SU-DHL-6 (cell line): ENCODE data around the gene GBA2.

Experiments used
- H2AFZ ChIP-seq: fragments of 200-600 bp; sonication (generic); 2 replicates; pipeline ENCODE4 v1.6.1; 2014; ENCODE audit warnings: low read depth, mild to moderate bottlenecking, moderate library complexity, mixed read lengths, antibody characterized with exemption, low read length; ENCODE audit not compliant: severe bottlenecking
- H3F3A ChIP-seq: fragments of 200-600 bp; shearing (Covaris generic); 2 replicates; pipeline ENCODE4 v1.6.0; 2016; ENCODE audit warnings: antibody characterized with exemption, mild to moderate bottlenecking; ENCODE audit not compliant: insufficient read depth
- H3K27ac ChIP-seq: fragments of 200-600 bp; sonication (generic); 2 replicates; pipeline ENCODE4 v1.5.1; 2016; ENCODE audit warnings: low read depth, mild to moderate bottlenecking, low read length, moderate library complexity, mixed read lengths
- H3K27me3 ChIP-seq: fragments of 200-600 bp; sonication (generic), shearing (Covaris generic); 2 replicates; pipeline ENCODE4 v1.6.0; 2014; ENCODE audit warnings: mild to moderate bottlenecking, low read length
- H3K36me3 ChIP-seq: fragments of 200-600 bp; sonication (generic); 2 replicates; pipeline ENCODE4 v1.6.1; 2014; ENCODE audit warnings: mild to moderate bottlenecking, low read length, mixed read lengths
- H3K4me2 ChIP-seq: fragments of 300-600, 200-600 bp; shearing (Covaris generic), sonication (generic); 2 replicates; pipeline ENCODE4 v1.6.0; 2014; ENCODE audit warnings: low read length, low read depth, mild to moderate bottlenecking; ENCODE audit not compliant: poor library complexity, severe bottlenecking
- H3K4me3 ChIP-seq: fragments of 200-600 bp; sonication (generic); 2 replicates; pipeline ENCODE4 v1.5.1; 2014; ENCODE audit warnings: antibody characterized with exemption, low read length, mild to moderate bottlenecking, mixed read lengths; ENCODE audit not compliant: insufficient read depth, poor library complexity, severe bottlenecking
- H3K79me2 ChIP-seq: fragments of 200-600 bp; sonication (generic); 2 replicates; pipeline ENCODE4 v1.6.1; 2014; ENCODE audit warnings: mild to moderate bottlenecking, low read length, moderate library complexity; ENCODE audit not compliant: insufficient read depth
- H3K9ac ChIP-seq: fragments of 200-600 bp; sonication (generic); 2 replicates; pipeline ENCODE4 v1.7.0; 2014; ENCODE audit warnings: mild to moderate bottlenecking, low read length
- H3K9me2 ChIP-seq: fragments of 200-600 bp; sonication (generic); replicated peaks from 2 replicates; pipeline ENCODE4 v1.6.1; 2014; ENCODE audit warnings: low read length; ENCODE audit not compliant: insufficient read depth
- H3K9me3 ChIP-seq: fragments of 200-600 bp; sonication (generic); 2 replicates; pipeline ENCODE4 v1.6.1; 2014; ENCODE audit warnings: low read length, mixed read lengths; ENCODE audit not compliant: insufficient read depth
- H4K20me1 ChIP-seq: fragments of 200-600 bp; sonication (generic); 2 replicates; pipeline ENCODE4 v1.6.1; 2014; ENCODE audit warnings: low read depth, mild to moderate bottlenecking, antibody characterized with exemption, low read length, moderate library complexity, mixed read lengths
- EZH2phosphoT487 ChIP-seq: fragments of 200-600 bp; sonication (generic), shearing (Covaris generic); conservative IDR thresholded peaks from 2 replicates; pipeline ENCODE4 v1.6.1; 2018; ENCODE audit warnings: mild to moderate bottlenecking, antibody characterized with exemption, low read length, moderate library complexity, mixed read lengths
- TF ChIP-seq, protein P1 (sequence below): fragments of 200-600 bp; sonication (generic); IDR thresholded peaks from one replicate; pipeline ENCODE4 v1.5.1; 2017; ENCODE audit warnings: antibody characterized with exemption, mild to moderate bottlenecking, low read length, moderate library complexity; ENCODE audit not compliant: insufficient read depth, poor library complexity, severe bottlenecking

The GBA2 gene

DNA sequence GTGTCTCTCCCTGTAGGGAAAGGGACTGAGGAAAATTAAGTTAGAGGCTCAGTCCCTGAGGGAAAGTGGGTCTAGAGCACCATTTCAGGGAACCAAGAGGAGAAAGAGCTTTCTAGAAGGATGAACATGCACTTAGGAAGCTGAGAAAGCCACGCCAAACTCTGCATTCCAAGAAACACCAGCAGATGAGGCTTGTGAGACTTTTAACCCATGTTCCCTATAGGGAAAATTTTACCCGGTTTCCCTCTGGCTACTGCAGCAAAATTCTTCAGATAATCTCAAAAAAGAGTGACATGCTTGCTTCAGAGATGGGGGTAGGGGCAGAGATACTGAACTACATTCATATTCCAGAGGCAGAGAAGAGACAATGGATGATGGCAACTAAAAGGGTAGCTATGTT, 25.6 kb downstream of the GBA2 start:
- H3F3A ChIP-seq = no peaks in the 10 kb centered on the region

DNA sequence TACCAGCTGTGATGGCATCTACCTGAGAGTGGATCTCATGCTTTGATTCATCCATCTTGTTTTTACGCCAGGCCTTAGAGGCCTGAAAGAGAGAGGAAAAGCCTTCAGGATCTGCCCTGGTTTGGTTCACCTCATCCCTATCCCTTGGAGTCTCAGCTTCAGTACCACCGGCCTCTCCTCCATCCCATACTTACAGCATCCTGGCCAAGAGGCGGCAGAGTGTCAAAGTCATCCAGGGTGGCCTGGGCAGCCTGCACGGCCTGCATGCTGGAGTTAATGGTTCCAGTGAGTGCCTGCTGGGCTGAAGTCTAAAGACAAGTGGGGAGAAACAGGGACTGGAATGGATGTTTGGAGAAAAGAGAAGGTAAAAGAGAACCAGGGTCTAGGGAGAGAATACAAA, 29.5 kb downstream of the GBA2 start:
- Histone ChIP-seq H3K4me2 (no peak overlapping the region), H3K4me3 (no peak overlapping the region), H3K27me3 (no peaks in the 10 kb centered on the region), H3K79me2 (no peaks in the 10 kb centered on the region), H3K27ac (no peak overlapping the region), H3F3A (no peaks in the 10 kb centered on the region), H3K9me2 (no peaks in the 10 kb centered on the region), H2AFZ (no peak overlapping the region), H3K9ac (no peak overlapping the region), H3K36me3 (peaks cover 4% of the 10 kb centered on the region; the same call in 1 of the 2 replicates), H3K9me3 (no peaks in the 10 kb centered on the region), H4K20me1 (no peaks in the 10 kb centered on the region)
- no peak for TF ChIP-seq EZH2phosphoT487
- TF ChIP-seq, protein P1, sequence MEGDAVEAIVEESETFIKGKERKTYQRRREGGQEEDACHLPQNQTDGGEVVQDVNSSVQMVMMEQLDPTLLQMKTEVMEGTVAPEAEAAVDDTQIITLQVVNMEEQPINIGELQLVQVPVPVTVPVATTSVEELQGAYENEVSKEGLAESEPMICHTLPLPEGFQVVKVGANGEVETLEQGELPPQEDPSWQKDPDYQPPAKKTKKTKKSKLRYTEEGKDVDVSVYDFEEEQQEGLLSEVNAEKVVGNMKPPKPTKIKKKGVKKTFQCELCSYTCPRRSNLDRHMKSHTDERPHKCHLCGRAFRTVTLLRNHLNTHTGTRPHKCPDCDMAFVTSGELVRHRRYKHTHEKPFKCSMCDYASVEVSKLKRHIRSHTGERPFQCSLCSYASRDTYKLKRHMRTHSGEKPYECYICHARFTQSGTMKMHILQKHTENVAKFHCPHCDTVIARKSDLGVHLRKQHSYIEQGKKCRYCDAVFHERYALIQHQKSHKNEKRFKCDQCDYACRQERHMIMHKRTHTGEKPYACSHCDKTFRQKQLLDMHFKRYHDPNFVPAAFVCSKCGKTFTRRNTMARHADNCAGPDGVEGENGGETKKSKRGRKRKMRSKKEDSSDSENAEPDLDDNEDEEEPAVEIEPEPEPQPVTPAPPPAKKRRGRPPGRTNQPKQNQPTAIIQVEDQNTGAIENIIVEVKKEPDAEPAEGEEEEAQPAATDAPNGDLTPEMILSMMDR = no peak

More for the DNA sequence above, 25.6 kb downstream of the GBA2 start:
- no peak overlapping the region for H2AFZ ChIP-seq
- no peaks in the 10 kb centered on the region for H4K20me1 ChIP-seq
- H3K4me3 ChIP-seq = no peak overlapping the region
- H3K27me3 ChIP-seq = no peaks in the 10 kb centered on the region
- no peaks in the 10 kb centered on the region for H3K9me3 ChIP-seq
- H3K36me3 ChIP-seq = peaks cover 7% of the 10 kb centered on the region; the same call in 1 of the 2 replicates
- no peak overlapping the region for H3K9ac ChIP-seq
- H3K9me2 ChIP-seq = no peaks in the 10 kb centered on the region
- H3K79me2 ChIP-seq = peaks cover 21% of the 10 kb centered on the region
- no peak overlapping the region for H3K27ac ChIP-seq
- TF ChIP-seq, protein P1 = no peak
- no peak for TF ChIP-seq EZH2phosphoT487
- no peak overlapping the region for H3K4me2 ChIP-seq

DNA sequence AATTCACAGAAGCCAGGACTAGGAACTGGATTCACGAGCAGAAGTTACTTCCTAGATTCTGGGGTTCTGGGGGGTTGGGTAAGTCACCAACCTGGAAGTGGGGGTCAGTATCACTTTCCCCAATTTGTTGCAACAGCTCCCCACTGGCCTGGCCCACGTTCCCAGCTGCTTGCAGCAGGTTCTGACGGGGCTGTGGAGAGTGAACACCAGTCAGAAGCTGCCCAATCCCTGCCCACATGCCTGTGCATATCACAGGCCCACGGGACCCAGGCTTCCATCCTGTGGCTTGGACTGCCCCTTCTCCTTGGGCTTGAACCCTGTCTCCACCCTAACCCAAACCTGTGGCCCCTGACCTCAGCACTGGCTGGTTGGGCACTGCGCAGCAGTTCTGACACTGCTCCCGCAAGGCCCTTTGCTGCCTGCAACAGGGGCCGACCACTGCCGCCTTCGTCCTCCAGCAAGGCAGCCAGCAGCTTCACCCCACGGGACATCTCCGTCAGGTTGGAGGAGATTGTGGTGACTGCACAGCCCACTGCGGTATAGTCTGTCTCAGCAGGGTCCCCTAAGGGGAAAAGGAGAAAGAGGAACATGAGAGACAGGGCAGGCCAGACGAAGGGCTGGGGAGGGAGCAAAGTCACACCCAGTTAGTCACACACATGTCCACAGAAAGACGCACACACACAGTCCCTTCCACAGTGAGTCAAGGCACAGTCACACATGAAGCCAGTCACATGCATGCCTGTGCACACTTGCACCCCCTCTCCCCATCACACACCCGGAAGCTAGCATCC, 30.1 kb downstream of the GBA2 start:
- no peaks in the 10 kb centered on the region for H3K9me3 ChIP-seq
- H3K4me2 ChIP-seq = no peak overlapping the region
- no peak for TF ChIP-seq EZH2phosphoT487
- TF ChIP-seq, protein P1 = no peak
- H3K27ac ChIP-seq = no peak overlapping the region
- H3K79me2 ChIP-seq = no peaks in the 10 kb centered on the region
- H3K9me2 ChIP-seq = no peaks in the 10 kb centered on the region
- peaks cover 2% of the 10 kb centered on the region; the same call in 1 of the 2 replicates for H3K36me3 ChIP-seq
- no peak overlapping the region for H3K9ac ChIP-seq
- H3F3A ChIP-seq = no peaks in the 10 kb centered on the region
- no peaks in the 10 kb centered on the region for H4K20me1 ChIP-seq
- no peak overlapping the region for H3K4me3 ChIP-seq
- no peak overlapping the region for H2AFZ ChIP-seq
- no peaks in the 10 kb centered on the region for H3K27me3 ChIP-seq
